Peyer's patch (tissue), 4 donors: ENCODE data around the gene FAM193A. TPM values are rescaled to one million over a fixed set of nuclear protein-coding genes. Genes with fewer than 3 reads are reported as not detected.

Source experiments
- DNase-seq, 3 donors: peaks; one replicate each; pipeline ENCODE4 v3.0.0-alpha.2; 2017 to 2019
- H3K27ac ChIP-seq, 4 donors: fragments of 200-600 bp; sonication (generic); one replicate each; pipeline ENCODE4 v1.5.1; 2016 to 2019
- H3K27me3 ChIP-seq, 2 donors: fragments of 200-600 bp; sonication (generic); one replicate each; pipeline ENCODE4 v1.5.1; 2019
- H3K36me3 ChIP-seq, 3 donors: fragments of 200-600 bp; sonication (generic); one replicate each; pipeline ENCODE4 v1.5.1; 2016 to 2019
- H3K4me1 ChIP-seq, 4 donors: fragments of 200-600 bp; sonication (generic); one replicate each; pipeline ENCODE4 v1.5.1; 2016 to 2019
- H3K4me3 ChIP-seq, 4 donors: fragments of 200-600 bp; sonication (generic); 1 replicate in 3 of 4; 2 replicates in 1 of 4; pipeline ENCODE4 v1.5.1; 2016 to 2019; ENCODE audit warnings: mild to moderate bottlenecking in 1 of 4
- H3K9me3 ChIP-seq, 4 donors: fragments of 200-600 bp; sonication (generic); one replicate each; pipeline ENCODE4 v1.5.1; 2016 to 2019; ENCODE audit warnings: mild to moderate bottlenecking in 1 of 4
- POLR2A ChIP-seq, 2 donors: fragments of 450-650 bp; IDR thresholded peaks; one replicate each; pipeline ENCODE4 v1.5.1; 2017; ENCODE audit warnings: antibody characterized with exemption in 2 of 2, mild to moderate bottlenecking in 2 of 2, moderate library complexity in 2 of 2
- total RNA-seq, 4 donors: library from RNA; depleted of rRNA; stranded (reverse); fragments of >200 nt; gene quantifications; one replicate each; pipeline ENCODE4 v1.1.0, GENCODE V29; 2016
- TF ChIP-seq, protein P1 (sequence below), 6 experiments: fragments of 450-650 bp in 4 of 6; fragments of 200-600 bp in 2 of 6; sonication (generic) in 1 of 6; IDR thresholded peaks; one replicate each; pipeline ENCODE4 v1.5.1; 2017 to 2019; ENCODE audit warnings: antibody characterized with exemption in 6 of 6, mild to moderate bottlenecking in 3 of 6, moderate library complexity in 1 of 6

Gene FAM193A
- total RNA-seq, 4 donors from 2014 or later, result 38.2 to 77.6 (median 51.2) TPM

GRCh38 chr4:2649604-2650114, 113.2 kb downstream of the FAM193A start:
- Histone ChIP-seq H3K4me3 (no peak overlapping the region), H3K36me3 (peaks cover 0 to 59% (median 0%) of the 10 kb centered on the region in 3 donors), H3K27me3 (no peaks in the 10 kb centered on the region), H3K9me3 (no peaks in the 10 kb centered on the region), H3K4me1 (no peaks in the 10 kb centered on the region), H3K27ac (no peak overlapping the region)
- peak in 1 of 3 donors; percentile 26 for DNase-seq
- no peak for TF ChIP-seq POLR2A (IDR thresholded peaks at IDR 0.05)
- TF ChIP-seq, protein P1, sequence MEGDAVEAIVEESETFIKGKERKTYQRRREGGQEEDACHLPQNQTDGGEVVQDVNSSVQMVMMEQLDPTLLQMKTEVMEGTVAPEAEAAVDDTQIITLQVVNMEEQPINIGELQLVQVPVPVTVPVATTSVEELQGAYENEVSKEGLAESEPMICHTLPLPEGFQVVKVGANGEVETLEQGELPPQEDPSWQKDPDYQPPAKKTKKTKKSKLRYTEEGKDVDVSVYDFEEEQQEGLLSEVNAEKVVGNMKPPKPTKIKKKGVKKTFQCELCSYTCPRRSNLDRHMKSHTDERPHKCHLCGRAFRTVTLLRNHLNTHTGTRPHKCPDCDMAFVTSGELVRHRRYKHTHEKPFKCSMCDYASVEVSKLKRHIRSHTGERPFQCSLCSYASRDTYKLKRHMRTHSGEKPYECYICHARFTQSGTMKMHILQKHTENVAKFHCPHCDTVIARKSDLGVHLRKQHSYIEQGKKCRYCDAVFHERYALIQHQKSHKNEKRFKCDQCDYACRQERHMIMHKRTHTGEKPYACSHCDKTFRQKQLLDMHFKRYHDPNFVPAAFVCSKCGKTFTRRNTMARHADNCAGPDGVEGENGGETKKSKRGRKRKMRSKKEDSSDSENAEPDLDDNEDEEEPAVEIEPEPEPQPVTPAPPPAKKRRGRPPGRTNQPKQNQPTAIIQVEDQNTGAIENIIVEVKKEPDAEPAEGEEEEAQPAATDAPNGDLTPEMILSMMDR (IDR thresholded peaks at IDR 0.05), result no peak

- Histone ChIP-seq H3K36me3 (peaks cover 0 to 56% (median 0%) of the 10 kb centered on the region in 3 donors), H3K9me3 (no peaks in the 10 kb centered on the region), H3K27ac (no peak overlapping the region), H3K4me1 (no peaks in the 10 kb centered on the region), H3K27me3 (no peaks in the 10 kb centered on the region), H3K4me3 (no peak overlapping the region)
- peak in 1 of 3 donors; percentile 40 for DNase-seq
- TF ChIP-seq POLR2A (IDR thresholded peaks at IDR 0.05), result no peak
- TF ChIP-seq, protein P1 (IDR thresholded peaks at IDR 0.05), result no peak
Observed at GRCh38 chr4:2650276-2650675, 113.8 kb downstream of the FAM193A start.

- Histone ChIP-seq H3K36me3 (peaks cover 0 to 47% (median 0%) of the 10 kb centered on the region in 3 donors), H3K4me1 (no peaks in the 10 kb centered on the region), H3K4me3 (no peak overlapping the region), H3K9me3 (no peaks in the 10 kb centered on the region), H3K27me3 (no peaks in the 10 kb centered on the region), H3K27ac (no peak overlapping the region)
- DNase-seq, result peak in 1 of 3 donors; percentile 30
- no peak for TF ChIP-seq POLR2A (IDR thresholded peaks at IDR 0.05)
- TF ChIP-seq, protein P1 (IDR thresholded peaks at IDR 0.05), result no peak
Observed at GRCh38 chr4:2651546-2651945, 115.1 kb downstream of the FAM193A start.

GRCh38 chr4:2651998-2652397, 115.6 kb downstream of the FAM193A start:
- no peak overlapping the region for H3K27ac ChIP-seq
- no peak overlapping the region for H3K4me3 ChIP-seq
- peaks cover 0 to 43% (median 4%) of the 10 kb centered on the region in 3 donors for H3K36me3 ChIP-seq
- DNase-seq, result peak in 1 of 3 donors; percentile 5
- H3K27me3 ChIP-seq, result no peaks in the 10 kb centered on the region
- H3K9me3 ChIP-seq, result no peaks in the 10 kb centered on the region
- TF ChIP-seq POLR2A (IDR thresholded peaks at IDR 0.05), result no peak
- TF ChIP-seq, protein P1 (IDR thresholded peaks at IDR 0.05), result no peak
- no peaks in the 10 kb centered on the region for H3K4me1 ChIP-seq

DNA sequence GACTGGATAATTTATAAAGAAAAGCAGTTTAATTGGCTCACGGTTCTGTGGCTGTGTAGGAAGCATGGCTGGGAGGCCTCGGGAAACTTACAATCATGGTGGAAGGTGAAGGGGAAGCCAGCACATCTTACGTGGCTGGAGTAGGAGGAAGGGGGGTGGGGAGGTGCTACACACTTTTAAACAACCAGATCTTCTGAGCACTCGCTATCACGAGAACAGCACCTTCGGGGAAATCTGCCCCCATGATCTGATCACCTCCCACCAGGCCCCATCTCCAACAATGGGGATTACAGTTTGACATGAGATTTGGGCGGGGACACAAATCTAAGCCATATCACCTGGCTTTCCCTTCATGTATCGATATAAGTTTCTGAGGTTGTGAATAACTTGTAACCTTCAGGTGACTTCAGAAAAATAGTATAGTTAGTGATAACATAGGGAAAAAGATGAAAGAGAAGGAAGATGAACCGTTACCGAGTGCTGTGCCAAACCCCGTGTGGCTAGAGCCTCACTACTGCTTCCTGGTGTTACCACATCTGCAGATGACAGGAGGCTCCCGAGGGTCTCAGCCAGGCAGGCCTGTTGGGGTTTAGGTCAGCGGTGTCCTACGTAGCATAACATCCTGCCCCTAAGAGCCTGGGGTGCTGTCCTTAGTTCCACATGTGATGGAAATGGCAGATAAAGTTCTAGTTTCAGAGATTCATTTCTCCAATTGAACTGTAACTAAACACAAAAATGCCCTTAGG, 116.1 kb downstream of the FAM193A start:
- Histone ChIP-seq H3K36me3 (peaks cover 0 to 42% (median 4%) of the 10 kb centered on the region in 3 donors), H3K4me3 (no peak overlapping the region), H3K27ac (no peak overlapping the region), H3K9me3 (no peaks in the 10 kb centered on the region), H3K4me1 (no peaks in the 10 kb centered on the region), H3K27me3 (no peaks in the 10 kb centered on the region)
- no peak for TF ChIP-seq POLR2A (IDR thresholded peaks at IDR 0.05)
- TF ChIP-seq, protein P1 (IDR thresholded peaks at IDR 0.05), result no peak
- DNase-seq, result peak in 1 of 3 donors; percentile 43
